Measurements from ENCODE around the gene P4HB.

The P4HB gene

GRCh38 chr17:81811705-81812570 lies 48.4 kb downstream of the P4HB start:
- H3K4me3 ChIP-seq (ENCODE audit: low read depth, low read length): no peak overlapping the region
- no peak for TF ChIP-seq CTCF (IDR thresholded peaks at IDR 0.05; ENCODE audit: control insufficient read depth, extremely low read depth, insufficient read depth)
- DNase-seq (ENCODE audit: low read depth): no peak

GRCh38 chr17:81810892-81811704 lies 49.2 kb downstream of the P4HB start:
- H3K4me3 ChIP-seq (ENCODE audit: low read depth, low read length): no peak overlapping the region
- no peak for TF ChIP-seq CTCF (IDR thresholded peaks at IDR 0.05; ENCODE audit: control insufficient read depth, extremely low read depth, insufficient read depth)
- no peak for DNase-seq (ENCODE audit: low read depth)

- DNase-seq (ENCODE audit: low read depth): no peak
- TF ChIP-seq CTCF (IDR thresholded peaks at IDR 0.05; ENCODE audit: control insufficient read depth, extremely low read depth, insufficient read depth): no peak
- H3K4me3 ChIP-seq (ENCODE audit: low read depth, low read length): no peak overlapping the region
These were observed 49.9 kb downstream of the P4HB start for GRCh38 chr17:81810476-81810875.

- TF ChIP-seq CTCF (IDR thresholded peaks at IDR 0.05; ENCODE audit: control insufficient read depth, extremely low read depth, insufficient read depth): no peak
- no peak for DNase-seq (ENCODE audit: low read depth)
- H3K4me3 ChIP-seq (ENCODE audit: low read depth, low read length): no peak overlapping the region
These were observed 50.8 kb downstream of the P4HB start for GRCh38 chr17:81809556-81809998.

GRCh38 chr17:81808778-81809555 lies 51.4 kb downstream of the P4HB start:
- no peak overlapping the region for H3K4me3 ChIP-seq (ENCODE audit: low read depth, low read length)
- TF ChIP-seq CTCF (IDR thresholded peaks at IDR 0.05; ENCODE audit: control insufficient read depth, extremely low read depth, insufficient read depth): peak; percentile 38
- DNase-seq (ENCODE audit: low read depth): no peak

- no peak overlapping the region for H3K4me3 ChIP-seq (ENCODE audit: low read depth, low read length)
- DNase-seq (ENCODE audit: low read depth): no peak
- TF ChIP-seq CTCF (IDR thresholded peaks at IDR 0.05; ENCODE audit: control insufficient read depth, extremely low read depth, insufficient read depth): no peak
These were observed 52.5 kb downstream of the P4HB start for GRCh38 chr17:81807839-81808238.
